Ectodermal cell (in vitro differentiated cells): ENCODE results near the gene OTUD1.

Source experiments
- H3K27ac ChIP-seq: 2 replicates; pipeline ENCODE4 v1.7.0; 2013; ENCODE audit warnings: mild to moderate bottlenecking, low read depth, low read length; ENCODE audit not compliant: insufficient read depth, poor library complexity, severe bottlenecking
- H3K27me3 ChIP-seq: 2 replicates; pipeline ENCODE4 v1.7.0; 2013; ENCODE audit warnings: mild to moderate bottlenecking, low read length; ENCODE audit not compliant: insufficient read depth, control insufficient read depth, poor library complexity, severe bottlenecking
- H3K36me3 ChIP-seq: one replicate; pipeline ENCODE4 v1.7.0; 2013; ENCODE audit warnings: low read length; ENCODE audit not compliant: control insufficient read depth, insufficient read depth
- H3K4me1 ChIP-seq: one replicate; pipeline ENCODE4 v1.7.0; 2013; ENCODE audit warnings: low read length; ENCODE audit not compliant: control insufficient read depth, insufficient read depth
- H3K4me3 ChIP-seq: 2 replicates; pipeline ENCODE4 v1.7.0; 2013; ENCODE audit warnings: low read depth, low read length, control low read depth; ENCODE audit not compliant: insufficient read depth
- H3K9me3 ChIP-seq: 2 replicates; pipeline ENCODE4 v1.7.0; 2013; ENCODE audit warnings: mild to moderate bottlenecking, low read length, moderate library complexity; ENCODE audit not compliant: control insufficient read depth
- WGBS, 2 experiments: methylation state at CpG; one replicate each; pipeline ENCODE4 v1.1.7; 2013; ENCODE audit warnings: missing lambda C conversion rate in 2 of 2; 5-methylcytosine and 5-hydroxymethylcytosine counted together

The OTUD1 gene

GRCh38 chr10:23481363-23481961, 42.6 kb downstream of the OTUD1 start:
- 62 to 66% methylated on average over 3 of the region's 3 CpGs for WGBS, 2 experiments
- H3K9me3 ChIP-seq = no peaks in the 10 kb centered on the region
- H3K4me3 ChIP-seq = no peak overlapping the region
- H3K36me3 ChIP-seq = no peaks in the 10 kb centered on the region
- H3K27me3 ChIP-seq = no peaks in the 10 kb centered on the region
- no peak overlapping the region for H3K27ac ChIP-seq
- no peaks in the 10 kb centered on the region for H3K4me1 ChIP-seq

GRCh38 chr10:23490115-23490514, 51.2 kb downstream of the OTUD1 start:
- no peaks in the 10 kb centered on the region for H3K36me3 ChIP-seq
- 98 to 100% methylated on average over 2 of the region's 3 CpGs for WGBS, 2 experiments
- H3K4me3 ChIP-seq = no peak overlapping the region
- no peak overlapping the region for H3K27ac ChIP-seq
- H3K4me1 ChIP-seq = no peaks in the 10 kb centered on the region
- no peaks in the 10 kb centered on the region for H3K27me3 ChIP-seq
- no peaks in the 10 kb centered on the region for H3K9me3 ChIP-seq
